Neuron (in vitro differentiated cells): ENCODE measurements around the gene CORO2B.

Experiments used
- H2AFZ ChIP-seq: one replicate; pipeline ENCODE4 v1.6.1; 2013; ENCODE audit warnings: low read depth, mild to moderate bottlenecking, inconsistent platforms, low read length, moderate library complexity
- H3K27me3 ChIP-seq: one replicate; pipeline ENCODE4 v1.6.1; 2013; ENCODE audit warnings: low read length; ENCODE audit not compliant: insufficient read depth
- H3K36me3 ChIP-seq: one replicate; pipeline ENCODE4 v1.6.1; 2013; ENCODE audit warnings: low read length; ENCODE audit not compliant: insufficient read depth
- H3K4me1 ChIP-seq: one replicate; pipeline ENCODE4 v1.6.1; 2013; ENCODE audit warnings: low read length; ENCODE audit not compliant: insufficient read depth
- H3K4me3 ChIP-seq: 2 replicates; pipeline ENCODE4 v1.5.1; 2013; ENCODE audit warnings: mild to moderate bottlenecking, low read length, moderate library complexity
- H3K9me3 ChIP-seq: one replicate; pipeline ENCODE4 v1.6.1; 2013; ENCODE audit warnings: low read length

The CORO2B gene

DNA sequence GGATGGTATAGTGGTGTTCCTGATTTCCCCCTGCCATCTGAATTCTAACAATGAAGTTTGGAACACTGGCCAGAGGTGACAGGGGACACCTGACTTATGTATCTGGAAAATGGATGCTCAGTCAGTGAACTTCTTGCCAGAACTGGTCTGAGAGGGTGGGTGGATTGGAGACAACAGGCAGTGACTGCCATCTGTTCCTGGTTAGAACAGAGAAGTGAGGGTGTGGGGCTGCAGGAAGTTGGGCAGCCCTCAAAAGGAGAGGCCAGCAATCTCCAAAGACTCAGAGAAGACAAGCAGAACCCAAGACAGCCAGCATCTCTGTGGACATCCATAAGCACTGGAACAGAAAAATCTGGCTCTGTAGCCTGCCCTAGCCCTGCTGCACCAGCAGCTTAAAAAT lies 191.4 kb downstream of the CORO2B start:
- Histone ChIP-seq H3K27me3 (no peaks in the 10 kb centered on the region), H2AFZ (no peak overlapping the region), H3K36me3 (no peaks in the 10 kb centered on the region), H3K4me1 (no peaks in the 10 kb centered on the region), H3K9me3 (no peaks in the 10 kb centered on the region), H3K4me3 (no peak overlapping the region)

DNA sequence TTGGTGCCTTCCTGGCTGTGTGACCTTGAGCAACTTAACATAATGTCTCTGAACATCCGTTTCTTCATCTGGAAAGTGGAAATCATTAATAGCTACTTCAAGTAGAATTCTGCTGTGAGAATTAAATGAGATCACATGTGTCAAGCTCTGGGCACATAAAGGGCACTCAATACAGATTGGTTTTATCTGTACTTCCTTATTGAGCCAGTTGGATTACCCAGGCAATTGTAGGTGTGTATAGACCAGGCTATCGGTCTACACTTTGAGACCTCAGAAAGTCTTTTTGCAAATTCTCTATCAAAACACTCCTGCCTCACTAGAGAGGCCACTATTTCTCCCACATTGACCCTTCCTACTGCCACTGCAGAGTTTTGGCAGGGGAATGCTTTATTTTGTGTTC lies 194.2 kb downstream of the CORO2B start:
- no peaks in the 10 kb centered on the region for H3K27me3 ChIP-seq
- peaks cover 5% of the 10 kb centered on the region for H3K36me3 ChIP-seq
- no peak overlapping the region for H2AFZ ChIP-seq
- H3K9me3 ChIP-seq: no peaks in the 10 kb centered on the region
- no peaks in the 10 kb centered on the region for H3K4me1 ChIP-seq
- no peak overlapping the region for H3K4me3 ChIP-seq

DNA sequence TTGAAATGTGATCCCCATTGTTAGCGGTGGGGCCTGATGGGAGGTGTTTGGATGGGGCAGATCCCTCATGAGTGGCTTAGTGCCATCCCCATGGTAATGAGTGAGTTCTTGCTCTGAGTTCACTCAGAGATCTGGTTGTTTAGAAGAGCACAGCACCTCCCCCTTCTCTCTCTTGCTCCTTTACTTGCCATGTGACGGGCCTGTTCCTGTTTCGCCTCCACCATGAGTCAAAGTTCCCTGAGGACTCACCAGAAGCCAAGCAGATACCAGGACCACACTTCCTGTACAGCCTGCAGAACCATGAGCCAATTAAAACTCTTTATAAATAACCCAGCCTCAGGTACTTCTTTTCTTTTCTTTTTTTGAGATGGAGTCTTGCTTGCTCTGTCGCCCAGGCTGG lies 195.3 kb downstream of the CORO2B start:
- H3K27me3 ChIP-seq: no peaks in the 10 kb centered on the region
- H3K4me3 ChIP-seq: no peak overlapping the region
- no peaks in the 10 kb centered on the region for H3K9me3 ChIP-seq
- no peaks in the 10 kb centered on the region for H3K4me1 ChIP-seq
- H2AFZ ChIP-seq: no peak overlapping the region
- peaks cover 12% of the 10 kb centered on the region for H3K36me3 ChIP-seq

DNA sequence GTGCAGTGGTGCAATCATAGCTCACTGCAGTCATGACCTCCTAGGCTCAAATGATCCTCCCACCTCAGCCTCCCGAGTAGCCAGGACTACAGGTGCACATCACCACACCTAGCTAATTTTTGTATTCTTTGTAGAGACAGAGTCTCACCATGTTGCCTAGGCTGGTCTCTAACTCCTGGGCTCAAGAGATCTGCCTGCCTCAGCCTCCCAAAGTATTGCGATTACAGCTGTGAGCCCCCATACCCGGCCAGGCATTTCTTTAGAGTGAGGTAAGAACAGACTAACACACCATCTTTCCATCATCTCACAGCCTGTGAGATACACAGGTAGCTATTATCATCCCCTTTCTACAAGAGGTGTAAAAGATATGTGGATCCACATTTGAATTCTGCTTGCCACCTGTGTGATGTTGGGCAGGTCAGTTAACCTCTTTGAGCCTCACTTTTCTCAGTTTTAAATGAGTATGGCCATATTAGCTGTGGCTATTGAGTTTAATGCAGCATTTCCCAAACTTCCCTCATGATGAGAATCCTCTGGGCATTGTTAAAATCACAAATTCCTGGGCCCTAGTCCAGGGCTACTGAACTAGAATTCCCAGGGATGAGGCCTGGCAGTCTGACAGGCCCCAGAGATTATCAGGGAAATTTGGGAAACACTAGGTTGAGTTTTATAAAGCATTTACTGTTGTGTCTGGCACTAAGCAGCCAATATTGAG lies 195.9 kb downstream of the CORO2B start:
- Histone ChIP-seq H3K36me3 (peaks cover 17% of the 10 kb centered on the region), H3K4me1 (no peaks in the 10 kb centered on the region), H3K27me3 (no peaks in the 10 kb centered on the region), H3K4me3 (no peak overlapping the region), H3K9me3 (no peaks in the 10 kb centered on the region), H2AFZ (no peak overlapping the region)

DNA sequence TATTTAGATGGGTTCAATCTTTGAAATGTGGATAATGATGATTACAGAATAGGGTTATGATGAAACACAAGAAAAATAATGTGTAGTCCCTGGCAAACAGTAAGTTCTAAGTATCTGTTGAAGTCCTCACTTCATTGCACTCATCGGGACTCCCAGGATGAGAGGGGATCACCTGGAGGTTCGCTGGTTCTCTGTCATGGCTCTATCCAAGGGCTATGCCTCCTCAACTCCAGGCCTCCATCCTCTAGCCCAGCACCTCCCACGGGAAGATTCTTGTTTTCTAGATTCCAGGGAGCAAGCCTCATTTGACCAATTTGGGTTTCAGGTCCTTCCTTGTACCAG lies 196.4 kb downstream of the CORO2B start:
- no peaks in the 10 kb centered on the region for H3K4me1 ChIP-seq
- H2AFZ ChIP-seq: no peak overlapping the region
- no peaks in the 10 kb centered on the region for H3K9me3 ChIP-seq
- peaks cover 19% of the 10 kb centered on the region for H3K36me3 ChIP-seq
- H3K4me3 ChIP-seq: no peak overlapping the region
- no peaks in the 10 kb centered on the region for H3K27me3 ChIP-seq

DNA sequence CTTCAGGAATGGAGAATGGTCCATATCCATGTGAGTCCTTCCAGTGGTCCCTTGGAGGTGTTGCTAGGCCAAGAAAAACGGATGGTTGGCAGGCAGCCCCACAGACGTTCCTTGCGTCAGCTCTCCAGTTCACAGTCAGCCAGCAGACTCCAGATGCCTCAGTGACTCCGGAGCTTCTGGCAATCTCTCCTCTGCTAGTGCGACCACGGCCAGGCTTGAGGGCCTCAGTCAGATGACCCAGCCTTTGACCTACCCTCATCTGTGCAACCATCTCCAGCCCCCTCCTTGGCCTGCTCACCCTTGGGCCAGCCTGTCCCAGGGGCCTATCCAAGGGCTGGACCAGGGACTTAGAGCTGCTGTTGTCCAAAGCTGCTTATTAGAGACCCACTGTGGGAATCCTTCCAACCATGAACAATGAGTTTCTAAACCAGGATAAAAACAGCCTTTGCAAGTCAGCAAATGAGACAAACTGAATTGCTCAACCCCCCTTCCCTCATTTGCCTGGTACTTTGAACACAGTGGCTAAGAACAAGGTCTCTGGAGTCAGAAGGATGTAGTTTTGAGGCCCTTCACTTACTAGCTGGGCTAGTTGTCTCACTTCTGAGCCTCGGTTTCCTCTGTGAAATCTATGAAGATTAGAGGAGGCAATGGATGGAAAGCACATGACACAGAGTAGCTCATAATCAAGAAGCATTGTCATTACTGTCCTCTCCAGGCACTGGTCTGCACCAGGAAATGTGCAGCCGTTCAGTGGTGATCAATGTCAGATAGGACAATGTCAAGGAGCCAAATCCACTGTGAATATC lies 197.1 kb downstream of the CORO2B start:
- Histone ChIP-seq H2AFZ (no peak overlapping the region), H3K36me3 (peaks cover 26% of the 10 kb centered on the region), H3K9me3 (no peaks in the 10 kb centered on the region), H3K4me1 (no peaks in the 10 kb centered on the region), H3K27me3 (no peaks in the 10 kb centered on the region), H3K4me3 (no peak overlapping the region)

DNA sequence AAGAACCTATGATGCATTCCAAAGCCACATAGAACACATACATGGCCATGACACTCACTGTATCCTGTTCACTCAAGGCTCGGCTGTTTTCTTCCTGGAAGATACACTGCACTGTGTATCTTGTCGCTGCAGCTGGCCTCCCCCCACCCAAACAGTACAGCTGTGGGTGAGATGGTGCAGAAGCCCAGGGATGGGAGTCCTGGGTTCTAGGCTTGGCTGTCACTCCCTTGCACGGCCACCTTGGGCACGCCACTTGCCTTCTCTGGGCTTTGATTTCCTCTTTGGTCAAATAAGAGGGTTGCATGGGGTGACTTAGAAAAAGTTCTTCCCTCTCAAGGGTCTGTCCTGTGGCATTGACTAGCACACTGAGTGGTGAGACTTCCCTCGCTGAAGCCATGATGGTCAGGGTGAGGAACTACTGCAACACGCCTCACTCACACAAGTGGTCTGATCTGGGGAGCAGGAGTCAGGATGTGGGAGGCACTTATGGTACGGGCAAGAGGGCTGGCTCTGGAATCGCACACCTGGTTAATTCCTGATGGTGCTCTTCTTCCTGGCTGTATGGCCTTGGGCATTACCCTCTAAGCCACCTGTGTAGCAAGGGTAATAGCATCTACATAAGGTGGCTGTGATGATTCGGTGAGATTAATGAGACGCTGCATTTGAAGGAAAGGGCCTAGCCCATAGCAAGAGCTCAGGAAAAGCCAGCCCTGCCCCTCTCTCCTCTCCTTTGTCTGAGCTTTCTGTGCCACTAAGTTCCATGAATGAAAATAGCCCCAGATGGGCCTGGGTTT lies 197.9 kb downstream of the CORO2B start:
- no peaks in the 10 kb centered on the region for H3K27me3 ChIP-seq
- peaks cover 33% of the 10 kb centered on the region for H3K36me3 ChIP-seq
- no peak overlapping the region for H2AFZ ChIP-seq
- no peaks in the 10 kb centered on the region for H3K9me3 ChIP-seq
- H3K4me3 ChIP-seq: no peak overlapping the region
- H3K4me1 ChIP-seq: no peaks in the 10 kb centered on the region
